ENCODE measurements around the gene SLC4A4.

Gene SLC4A4

DNA sequence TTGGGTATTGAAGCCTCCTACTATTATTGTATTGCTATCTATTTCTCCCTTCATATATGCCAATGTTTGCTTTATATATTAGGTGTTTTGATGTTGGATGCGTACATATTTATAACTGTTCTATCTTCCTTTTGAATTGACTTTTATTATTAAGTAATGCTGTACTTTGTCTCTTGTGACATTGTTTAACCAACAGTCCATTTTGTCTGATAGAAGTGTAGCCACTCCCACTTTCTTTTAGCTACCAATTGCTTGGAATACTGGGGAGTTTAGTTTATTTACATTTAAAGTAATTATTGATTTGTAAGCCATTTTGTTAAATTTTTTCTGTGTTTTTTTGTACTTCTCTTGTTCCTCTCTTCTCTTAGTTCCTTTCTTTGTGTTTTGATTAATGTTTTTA is 249.2 kb downstream of the SLC4A4 start:
- H3K27ac ChIP-seq: no peak overlapping the region
- TF ChIP-seq ZFX (IDR thresholded peaks at IDR 0.05; ENCODE audit: borderline replicate concordance): no peak
- TF ChIP-seq, protein P1, sequence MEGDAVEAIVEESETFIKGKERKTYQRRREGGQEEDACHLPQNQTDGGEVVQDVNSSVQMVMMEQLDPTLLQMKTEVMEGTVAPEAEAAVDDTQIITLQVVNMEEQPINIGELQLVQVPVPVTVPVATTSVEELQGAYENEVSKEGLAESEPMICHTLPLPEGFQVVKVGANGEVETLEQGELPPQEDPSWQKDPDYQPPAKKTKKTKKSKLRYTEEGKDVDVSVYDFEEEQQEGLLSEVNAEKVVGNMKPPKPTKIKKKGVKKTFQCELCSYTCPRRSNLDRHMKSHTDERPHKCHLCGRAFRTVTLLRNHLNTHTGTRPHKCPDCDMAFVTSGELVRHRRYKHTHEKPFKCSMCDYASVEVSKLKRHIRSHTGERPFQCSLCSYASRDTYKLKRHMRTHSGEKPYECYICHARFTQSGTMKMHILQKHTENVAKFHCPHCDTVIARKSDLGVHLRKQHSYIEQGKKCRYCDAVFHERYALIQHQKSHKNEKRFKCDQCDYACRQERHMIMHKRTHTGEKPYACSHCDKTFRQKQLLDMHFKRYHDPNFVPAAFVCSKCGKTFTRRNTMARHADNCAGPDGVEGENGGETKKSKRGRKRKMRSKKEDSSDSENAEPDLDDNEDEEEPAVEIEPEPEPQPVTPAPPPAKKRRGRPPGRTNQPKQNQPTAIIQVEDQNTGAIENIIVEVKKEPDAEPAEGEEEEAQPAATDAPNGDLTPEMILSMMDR (IDR thresholded peaks at IDR 0.05): no peak

DNA sequence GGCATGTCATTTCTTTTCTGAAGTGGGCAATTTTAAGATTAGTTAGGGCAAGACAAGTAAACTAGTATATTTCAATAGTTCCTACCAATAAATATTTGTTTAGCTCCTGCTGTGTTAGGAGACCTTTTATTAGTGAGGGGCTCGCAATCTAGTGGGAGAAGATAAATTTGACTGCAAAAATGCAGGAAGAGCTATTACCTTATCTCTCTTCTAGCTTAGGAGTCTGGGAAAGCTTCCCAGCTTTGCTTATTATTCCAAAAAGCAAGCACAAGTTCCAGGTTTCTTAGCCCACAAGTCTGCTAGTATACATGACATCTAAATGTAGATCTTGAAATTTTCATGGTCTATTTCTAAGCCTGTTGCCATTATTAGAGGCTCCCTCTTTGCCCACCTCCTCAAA is 254.0 kb downstream of the SLC4A4 start:
- no peak overlapping the region for H3K27ac ChIP-seq
- TF ChIP-seq ZFX (IDR thresholded peaks at IDR 0.05; ENCODE audit: borderline replicate concordance): no peak
- TF ChIP-seq, protein P1 (IDR thresholded peaks at IDR 0.05): no peak

DNA sequence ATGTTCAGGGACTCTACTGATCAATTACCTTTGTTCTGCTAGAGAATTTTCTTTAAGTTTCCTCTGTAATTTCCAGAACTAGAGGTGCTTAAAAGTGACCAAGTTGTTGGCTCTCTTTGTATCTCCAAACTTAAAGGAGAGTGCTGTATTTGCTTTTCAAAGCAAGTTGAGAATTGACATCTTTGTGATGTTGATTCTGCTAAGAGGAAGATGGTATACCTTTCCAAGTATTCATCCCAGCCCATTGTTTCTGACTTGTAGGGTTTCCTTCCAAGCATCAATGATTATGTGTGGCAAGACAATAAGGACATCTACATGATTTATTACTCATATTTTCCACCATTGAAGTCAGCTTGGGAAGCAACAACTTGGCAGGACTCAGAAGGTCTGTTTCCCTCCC is 254.5 kb downstream of the SLC4A4 start:
- H3K27ac ChIP-seq: no peak overlapping the region
- TF ChIP-seq, protein P1 (IDR thresholded peaks at IDR 0.05): no peak
- TF ChIP-seq ZFX (IDR thresholded peaks at IDR 0.05; ENCODE audit: borderline replicate concordance): no peak

DNA sequence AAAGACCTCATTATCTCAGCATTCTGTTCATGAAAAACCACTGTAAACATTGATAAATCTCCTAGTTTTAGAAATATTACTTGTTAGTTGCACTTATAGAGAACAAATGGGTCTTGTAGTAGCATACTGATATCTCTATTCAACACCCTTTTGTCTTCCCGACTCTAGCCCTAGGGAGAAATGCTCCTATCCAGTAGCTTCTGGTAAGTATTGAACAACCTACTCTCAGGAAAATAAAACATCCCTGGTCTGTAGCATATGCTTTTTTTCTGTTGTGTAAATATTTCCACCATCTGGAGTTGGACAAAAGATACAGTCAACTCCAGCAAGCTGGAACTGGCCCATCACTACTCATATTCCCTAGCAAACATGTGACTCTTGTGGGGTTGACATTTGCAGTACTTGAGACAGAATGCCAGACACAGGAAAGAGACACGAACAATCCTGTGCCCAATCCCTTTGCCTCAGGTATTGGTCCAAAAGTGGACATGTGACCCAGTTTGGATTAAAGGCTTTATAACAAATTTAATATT is 256.8 kb downstream of the SLC4A4 start:
- no peak for TF ChIP-seq ZFX (IDR thresholded peaks at IDR 0.05; ENCODE audit: borderline replicate concordance)
- TF ChIP-seq, protein P1 (IDR thresholded peaks at IDR 0.05): no peak
- H3K27ac ChIP-seq: no peak overlapping the region

DNA sequence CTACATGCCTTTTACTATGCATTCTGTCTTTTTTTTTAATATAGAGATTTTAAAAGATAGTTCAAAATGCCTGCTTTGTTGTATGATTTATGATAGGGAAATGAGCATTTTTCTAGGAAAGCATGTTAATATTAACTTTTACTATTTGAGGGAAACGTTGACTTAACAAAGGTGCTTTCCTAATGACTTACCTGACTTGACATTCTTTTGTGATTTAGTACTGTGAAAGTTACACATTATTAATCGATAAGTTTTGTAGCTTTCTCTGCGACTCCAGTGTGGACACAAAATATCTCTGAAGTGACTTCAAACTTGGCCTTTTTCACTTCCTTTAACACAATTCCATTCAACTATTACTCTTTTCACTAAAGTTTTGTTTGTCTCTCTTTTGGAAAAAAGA is 260.8 kb downstream of the SLC4A4 start:
- no peak for TF ChIP-seq ZFX (IDR thresholded peaks at IDR 0.05; ENCODE audit: borderline replicate concordance)
- TF ChIP-seq, protein P1 (IDR thresholded peaks at IDR 0.05): no peak
- H3K27ac ChIP-seq: no peak overlapping the region

DNA sequence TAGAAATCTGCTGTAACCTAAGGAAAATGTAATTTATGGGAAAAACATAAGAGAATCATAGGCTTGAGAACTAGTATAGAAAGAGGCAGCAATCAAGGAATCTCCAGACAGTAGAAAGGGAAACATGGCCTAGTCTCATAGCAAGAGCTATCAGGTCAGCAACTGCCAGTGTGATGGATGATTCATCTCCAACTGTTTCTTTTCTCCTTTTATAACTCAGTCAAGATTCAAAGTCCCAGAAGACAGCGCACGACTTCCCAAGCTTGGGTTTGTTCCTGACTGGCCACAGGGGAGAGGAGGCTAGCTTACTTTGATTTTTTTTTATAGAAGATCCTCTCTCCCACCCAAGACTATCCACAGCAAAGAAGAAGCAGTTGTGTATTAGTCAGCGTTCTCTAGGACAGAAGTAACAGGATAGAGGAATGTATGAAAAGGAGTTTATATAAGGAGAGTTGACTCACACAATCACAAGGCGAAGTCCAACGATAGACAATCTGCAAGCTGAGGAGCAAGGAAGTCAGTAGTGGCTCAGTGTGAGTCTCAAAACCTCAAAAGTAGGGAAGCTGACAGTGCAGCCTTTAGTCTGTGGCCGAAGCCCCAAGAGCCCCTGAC is 263.6 kb downstream of the SLC4A4 start:
- no peak overlapping the region for H3K27ac ChIP-seq
- TF ChIP-seq, protein P1 (IDR thresholded peaks at IDR 0.05): no peak
- no peak for TF ChIP-seq ZFX (IDR thresholded peaks at IDR 0.05; ENCODE audit: borderline replicate concordance)

DNA sequence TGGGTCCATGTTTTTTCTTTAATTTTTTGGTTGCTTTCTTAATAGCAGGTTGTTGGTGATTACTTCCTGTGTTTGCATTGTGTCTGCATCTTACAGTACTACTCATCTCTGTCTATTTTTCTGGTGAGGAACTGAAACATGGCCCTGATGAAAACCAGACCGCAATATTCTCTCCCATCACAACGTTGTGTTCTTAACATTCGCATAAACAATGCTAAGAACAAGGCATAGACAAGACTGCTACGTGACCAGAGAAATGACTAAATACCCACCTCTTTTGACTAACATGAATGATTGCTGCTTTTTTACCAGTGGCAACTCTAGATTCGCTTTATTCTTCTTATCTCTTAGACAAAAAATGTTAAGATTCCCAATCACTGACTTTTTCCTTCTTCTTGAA is 266.0 kb downstream of the SLC4A4 start:
- H3K27ac ChIP-seq: no peak overlapping the region
- TF ChIP-seq ZFX (IDR thresholded peaks at IDR 0.05; ENCODE audit: borderline replicate concordance): no peak
- TF ChIP-seq, protein P1 (IDR thresholded peaks at IDR 0.05): no peak

Measured in 22Rv1 (cell line).